ENCODE results near the gene SOCS2.

Gene SOCS2

GRCh38 chr12:93568091-93568490 lies 4.4 kb upstream of the SOCS2 start:
- DNase-seq: no peak

GRCh38 chr12:93569301-93569655 lies 3.2 kb upstream of the SOCS2 start:
- DNase-seq: no peak

- peak; percentile 60 to 67 for DNase-seq
These were observed 2.6 kb upstream of the SOCS2 start for GRCh38 chr12:93569656-93570551.

- peak; percentile 60 to 74 for DNase-seq
These were observed 1.7 kb upstream of the SOCS2 start for GRCh38 chr12:93570552-93571364.

- peak; percentile 39 to 73 for DNase-seq
These were observed 1.0 kb upstream of the SOCS2 start for GRCh38 chr12:93571365-93571924.

GRCh38 chr12:93572712-93573551 lies 457 bp downstream of the SOCS2 start:
- no peak for DNase-seq

DNA sequence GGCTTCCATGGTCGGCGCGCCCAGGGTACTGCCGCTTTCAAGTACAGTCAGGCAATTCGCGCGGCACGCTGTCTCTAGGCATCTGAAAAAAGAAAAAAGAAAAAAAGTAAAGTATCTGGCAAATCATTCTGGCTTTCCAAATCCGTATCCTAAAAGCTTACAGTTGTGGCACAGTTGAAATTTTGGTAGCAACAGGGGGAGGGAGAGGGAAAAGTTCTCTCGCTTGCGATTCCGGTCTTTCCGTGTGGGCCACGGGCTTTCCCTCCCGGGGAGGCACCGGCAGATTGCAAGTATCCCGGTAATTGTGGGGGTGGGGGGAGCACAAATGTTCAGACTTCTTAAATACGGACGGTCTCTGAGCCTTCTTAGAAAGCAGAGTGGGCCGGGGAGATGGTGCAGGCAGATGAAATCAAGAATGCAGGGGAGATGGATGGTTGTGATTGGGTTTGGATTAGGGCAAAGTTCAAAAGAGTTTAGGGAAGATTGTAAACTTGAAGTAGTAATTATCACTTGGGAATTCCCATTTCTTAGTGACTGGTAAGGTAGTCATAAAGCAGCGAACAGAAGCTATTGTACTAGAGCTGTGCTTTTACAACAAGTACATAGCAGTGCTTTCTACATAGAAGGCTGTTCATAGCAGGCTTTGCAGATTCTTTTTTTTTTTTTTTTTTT lies 1.2 kb downstream of the SOCS2 start:
- peak in 1 of 2 donors; percentile 60 for DNase-seq

DNA sequence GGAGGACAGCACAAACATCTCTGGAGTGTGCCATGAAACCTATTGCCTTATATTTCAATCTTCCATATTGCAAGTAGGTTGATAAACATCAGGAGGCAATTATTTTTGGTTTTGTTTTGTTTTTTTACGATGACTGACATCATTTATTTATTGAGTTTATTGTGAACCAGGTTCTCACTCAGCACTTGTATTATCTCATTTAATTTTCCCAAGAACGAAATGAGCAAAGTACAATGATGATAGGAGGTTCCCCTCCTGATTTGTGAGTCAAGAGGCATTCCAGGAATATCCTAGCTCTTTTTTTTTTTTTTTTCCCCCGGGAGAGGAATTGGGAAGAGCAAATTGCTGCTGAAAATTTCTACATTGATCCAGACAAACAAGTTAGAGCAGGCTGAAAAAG lies 4.7 kb downstream of the SOCS2 start:
- no peak for DNase-seq

DNA sequence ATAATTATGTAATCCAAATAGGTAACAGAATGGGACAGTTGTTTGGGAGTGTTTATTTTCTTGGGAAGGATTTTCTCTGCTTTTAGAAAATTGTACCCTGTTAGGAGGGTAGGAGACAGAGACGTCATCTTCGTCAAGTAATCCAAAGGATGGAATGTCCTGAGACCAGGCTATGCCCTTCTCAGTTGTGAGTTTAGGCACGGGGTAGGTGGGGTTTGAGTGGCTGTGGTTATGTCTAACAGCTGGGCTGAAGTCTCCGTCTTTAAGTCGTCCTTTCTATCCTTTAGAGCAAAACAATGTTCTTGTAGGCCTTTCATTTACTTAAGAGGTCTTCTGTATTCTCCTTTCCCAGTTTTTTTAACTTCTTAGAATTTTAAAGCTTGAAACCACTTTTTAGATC lies 5.7 kb downstream of the SOCS2 start:
- DNase-seq: no peak

DNA sequence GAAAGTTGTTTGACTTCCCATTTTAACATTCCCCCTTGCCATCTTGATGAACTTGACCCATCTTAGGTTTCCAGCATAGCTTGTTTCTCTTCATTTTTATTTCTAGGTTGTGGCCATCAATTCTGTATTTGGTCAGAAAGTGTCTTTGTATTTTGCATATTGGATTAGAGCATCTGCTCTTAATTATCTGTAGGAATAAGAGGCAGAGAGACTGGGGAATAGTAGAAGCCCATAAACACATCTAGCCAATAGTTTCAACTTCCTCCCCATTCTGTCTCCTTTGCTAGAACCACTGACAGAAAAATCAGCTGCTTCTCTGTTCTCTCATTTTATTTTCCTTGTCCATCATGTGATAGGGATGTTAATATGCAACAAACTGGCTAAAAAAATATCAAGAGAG lies 8.2 kb downstream of the SOCS2 start:
- no peak for DNase-seq

DNA sequence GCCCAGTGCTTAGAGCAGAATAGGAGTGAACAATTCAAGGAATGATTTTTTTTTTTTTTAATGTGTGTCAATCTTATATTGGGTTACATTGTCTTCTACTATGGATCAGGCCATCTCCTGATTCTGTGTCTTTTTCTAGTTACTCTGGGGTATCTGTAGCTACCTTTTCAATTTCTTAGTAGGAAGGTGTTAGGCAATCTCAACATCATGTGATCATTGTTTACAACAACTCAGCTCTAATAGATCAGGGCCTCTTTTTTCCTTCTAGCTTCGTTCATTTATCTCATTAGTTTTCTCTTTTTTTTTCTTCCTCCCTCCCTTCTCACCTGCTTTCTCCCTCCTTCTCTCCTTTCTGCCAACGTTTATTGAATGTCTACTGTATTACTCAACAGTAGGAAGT lies 8.9 kb downstream of the SOCS2 start:
- DNase-seq: no peak

DNA sequence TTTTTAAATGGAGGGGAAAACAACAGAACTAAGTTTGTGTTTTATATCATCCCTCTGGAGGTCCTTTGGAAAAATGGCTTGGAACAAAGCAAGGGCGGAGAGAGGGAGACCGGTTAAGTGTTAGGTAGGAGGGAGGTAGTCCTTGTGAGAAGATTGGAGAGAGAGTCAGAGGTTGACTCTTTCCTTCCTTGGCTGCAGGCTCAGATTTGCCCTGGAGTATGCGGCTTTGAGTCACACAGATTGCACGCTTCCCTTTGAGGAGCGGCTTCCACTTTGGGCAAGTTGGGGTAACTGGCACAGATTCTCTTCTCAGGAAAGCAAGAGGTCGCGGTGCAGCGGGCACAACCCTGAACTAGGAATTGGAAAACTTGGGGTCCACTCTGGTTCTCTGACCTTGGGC lies 9.9 kb downstream of the SOCS2 start:
- no peak for DNase-seq

DNA sequence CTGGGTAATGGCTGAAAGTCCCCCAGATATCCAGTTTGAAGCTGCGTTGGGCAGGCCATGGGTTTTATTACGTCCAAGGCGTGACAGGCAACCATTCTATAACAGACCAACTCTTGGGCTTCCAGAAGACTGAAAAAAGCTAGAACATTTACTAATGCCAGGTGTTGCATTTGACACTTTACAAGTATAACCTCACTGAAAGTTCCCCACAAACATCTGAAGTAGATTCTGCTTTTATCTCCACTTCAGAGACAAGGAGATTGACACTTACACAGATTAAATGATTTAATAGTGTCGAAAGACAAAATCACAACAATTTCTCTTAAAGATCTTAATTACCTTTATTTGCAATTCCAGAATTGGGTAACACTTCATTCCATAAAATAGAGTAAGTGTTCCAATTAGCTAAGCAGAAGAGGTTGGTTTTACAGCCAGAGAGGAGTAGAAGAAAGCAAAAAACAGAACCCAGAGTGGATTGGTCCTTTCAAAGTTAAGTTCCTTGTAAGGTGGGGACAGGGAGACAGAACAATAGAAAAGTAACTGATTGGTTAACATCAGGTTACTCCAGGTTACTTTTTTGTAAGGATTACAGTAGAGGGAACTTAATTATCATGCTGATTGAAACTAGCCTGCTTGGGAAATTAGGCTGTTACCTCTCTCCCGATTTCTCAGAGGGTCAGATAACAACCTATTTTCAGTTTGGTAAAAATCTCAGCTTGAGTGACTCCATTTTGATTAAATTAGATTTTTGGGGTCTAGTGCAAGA lies 11.3 kb downstream of the SOCS2 start:
- no peak for DNase-seq

DNA sequence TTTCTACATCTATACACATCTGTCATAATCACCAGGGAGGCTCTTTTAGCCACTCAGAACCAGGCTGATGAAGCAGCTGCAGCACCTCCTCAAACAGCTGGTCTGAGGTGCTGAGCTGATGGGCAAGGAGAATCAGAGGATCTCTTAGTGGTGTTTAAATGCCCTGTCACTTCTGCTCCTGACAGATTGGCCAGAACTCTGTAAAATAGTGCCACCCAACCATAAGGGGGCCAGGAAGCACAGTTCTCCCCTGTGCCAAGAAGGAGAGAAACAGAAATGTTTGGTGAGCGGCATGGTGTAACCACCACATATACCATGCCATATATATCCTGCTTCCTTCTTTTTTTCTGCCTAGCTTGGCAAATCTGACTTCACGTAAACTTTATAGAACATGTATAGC lies 12.8 kb downstream of the SOCS2 start:
- DNase-seq: no peak

DNA sequence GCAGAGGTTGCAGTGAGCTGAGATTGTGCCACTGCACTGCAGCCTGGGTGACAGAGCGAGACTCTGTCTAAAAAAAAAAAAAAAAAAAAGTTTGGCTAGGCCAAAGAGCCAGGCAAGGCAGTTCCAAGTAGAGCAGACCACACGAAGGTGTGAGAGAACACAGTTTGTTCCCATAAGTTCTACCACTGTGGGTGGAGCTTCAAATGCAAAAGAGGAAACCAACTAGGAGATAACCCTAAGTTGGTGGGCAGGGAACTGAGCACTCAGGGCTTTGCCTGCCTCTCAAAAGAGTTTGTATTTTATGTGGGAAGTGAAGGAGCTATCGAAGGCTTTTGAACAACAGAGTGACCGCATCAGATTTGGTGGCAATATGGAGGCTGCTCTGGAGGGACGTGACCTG lies 15.1 kb downstream of the SOCS2 start:
- DNase-seq: peak in 1 of 2 donors; percentile 60

GRCh38 chr12:93589081-93589480 lies 16.6 kb downstream of the SOCS2 start:
- no peak for DNase-seq

- peak; percentile 26 to 90 for DNase-seq
These were observed 18.8 kb downstream of the SOCS2 start for GRCh38 chr12:93591137-93591868.

DNA sequence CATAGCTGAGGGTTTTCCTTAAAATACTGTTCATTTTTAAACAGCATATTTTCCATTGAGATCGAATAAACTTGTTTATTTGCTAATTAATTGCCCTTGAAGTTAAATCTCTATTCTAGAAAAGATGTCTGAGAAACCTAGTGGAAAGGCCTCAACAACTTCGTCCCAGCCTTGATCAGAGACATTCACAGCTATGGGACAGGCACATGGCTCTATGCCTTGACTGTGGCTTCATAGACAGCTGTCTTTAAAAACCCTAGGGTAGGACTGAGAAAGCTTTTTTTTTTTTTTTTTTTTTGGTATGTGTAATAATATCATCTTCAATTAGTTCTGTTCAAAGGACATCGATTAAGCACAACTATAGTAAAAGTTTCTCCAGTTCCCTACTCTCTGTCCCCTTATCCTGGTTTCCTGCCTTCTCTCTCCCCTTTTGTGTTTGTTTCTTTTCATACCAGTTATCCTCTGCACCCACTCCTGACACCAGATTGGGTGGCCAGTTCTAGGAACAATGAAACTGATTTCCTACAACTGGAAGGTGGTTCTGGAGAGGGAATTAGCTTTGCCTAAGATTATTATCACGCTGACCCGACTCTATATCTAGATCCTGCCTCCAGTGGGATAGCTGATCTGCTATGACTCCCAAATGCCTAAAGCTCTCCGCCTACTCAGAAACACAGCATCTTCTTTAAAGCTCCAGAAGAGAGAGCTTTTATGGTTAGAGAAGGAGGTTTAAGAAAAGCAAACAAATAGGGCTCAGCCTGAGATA lies 20.3 kb downstream of the SOCS2 start:
- DNase-seq: no peak

GRCh38 chr12:93593843-93594242 lies 21.4 kb downstream of the SOCS2 start:
- DNase-seq: peak in 1 of 2 donors; percentile 73

DNA sequence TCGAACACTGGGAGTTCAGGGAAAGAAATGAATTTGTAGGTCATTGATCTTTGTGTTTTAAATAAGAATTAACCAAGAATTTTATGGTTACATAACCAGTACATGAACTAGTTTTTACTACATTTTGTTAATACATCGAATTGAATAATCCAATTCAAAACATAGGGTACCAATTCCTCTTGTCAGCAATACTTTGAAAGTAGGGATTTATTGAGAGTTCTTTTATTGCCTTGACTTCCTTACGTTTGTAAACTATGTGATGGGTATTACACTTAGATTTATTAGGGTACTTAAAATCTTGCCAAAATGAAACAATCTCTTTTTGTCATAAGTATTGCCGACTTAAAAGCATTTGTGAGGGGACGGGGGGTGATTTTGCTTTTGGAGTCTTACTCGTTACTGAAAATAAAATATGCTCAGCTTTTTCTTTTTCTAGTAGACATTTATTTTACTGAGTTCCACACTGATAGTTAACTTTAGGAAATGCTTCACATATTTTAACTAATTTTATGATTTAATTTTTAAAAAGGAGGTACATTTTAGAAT lies 22.4 kb downstream of the SOCS2 start:
- no peak for DNase-seq

All from bone marrow (tissue), 2 donors.